H1 (cell line): ENCODE measurements around the gene FOXL3. TPM values are rescaled to one million over a fixed set of nuclear protein-coding genes. Genes with fewer than 3 reads are reported as not detected.

Source experiments
- GTF2F1 ChIP-seq: IDR thresholded peaks from 2 replicates; pipeline ENCODE4 v1.6.1; 2012; ENCODE audit warnings: low read depth, low read length, improper control_type of control experiment, borderline replicate concordance
- KDM5A ChIP-seq: fragments of 200-600 bp; IDR thresholded peaks from 2 replicates; pipeline ENCODE4 v1.7.1; 2012; ENCODE audit warnings: mild to moderate bottlenecking, low read length, inconsistent platforms, mixed read lengths
- RAD21 ChIP-seq, 2 experiments: IDR thresholded peaks in 1 of 2; conservative IDR thresholded peaks in 1 of 2; 2 replicates each; pipeline ENCODE4 v1.6.1; 2011; ENCODE audit warnings: low read depth in 2 of 2, low read length in 2 of 2, improper control_type of control experiment in 1 of 2, inconsistent platforms in 1 of 2, mild to moderate bottlenecking in 1 of 2, moderate library complexity in 1 of 2
- SIRT6 ChIP-seq: IDR thresholded peaks from one replicate; pipeline ENCODE4 v1.7.1; 2012; ENCODE audit warnings: low read length, inconsistent platforms
- SP2 ChIP-seq: IDR thresholded peaks from 2 replicates; pipeline ENCODE4 v1.6.1; 2012; ENCODE audit warnings: mild to moderate bottlenecking, low read length, inconsistent platforms
- TAF7 ChIP-seq: optimal IDR thresholded peaks from 2 replicates; pipeline ENCODE3; 2011; ENCODE audit warnings: low read depth, mild to moderate bottlenecking, inconsistent platforms, low read length, moderate library complexity, borderline replicate concordance
- polyA plus RNA-seq, 7 experiments: library from polyadenylated mRNA; depleted of rRNA in 3 of 7; stranded (reverse) in 5 of 7; unstranded in 2 of 7; fragments of >200 nt in 5 of 7; fragments of 200-250 nt in 2 of 7; gene quantifications; 1 replicate in 5 of 7; 2 replicates in 1 of 7; 4 replicates in 1 of 7; pipeline versions ENCODE4 v1.2.1 to v1.2.3, GENCODE V29; 2011 to 2013; ENCODE audit warnings: missing spikeins in 2 of 7, mixed read lengths in 2 of 7
- total RNA-seq: library from RNA; stranded (reverse); fragmentation: NEBNext Ultra II Directional; extraction: Animal tissue kit (Norgen Biotek cat#: 25700); gene quantifications from 2 replicates; pipeline ENCODE4 v1.2.1, GENCODE V29; 2021
- TF ChIP-seq, protein P1 (sequence below): fragments of 300-600 bp; sonication (generic); IDR thresholded peaks from 2 replicates; pipeline ENCODE4 v1.7.1; 2012; ENCODE audit warnings: low read length, moderate library complexity, mild to moderate bottlenecking, inconsistent platforms; ENCODE audit not compliant: insufficient replicate concordance
- TF ChIP-seq, protein P2 (sequence below), 3 experiments: IDR thresholded peaks; 1 replicate in 2 of 3; 2 replicates in 1 of 3; pipeline versions ENCODE4 v1.5.1 to v1.6.1; 2011; ENCODE audit warnings: low read length in 3 of 3, mild to moderate bottlenecking in 3 of 3, inconsistent platforms in 2 of 3, low read depth in 1 of 3, moderate library complexity in 1 of 3; ENCODE audit not compliant: insufficient read depth in 1 of 3; ENCODE audit errors: control extremely low read depth in 1 of 3

FOXL3 gene
- total and polyA plus RNA-seq, 2 of the 8 experiments (the other 6 are each of a cell fraction or from before 2014, with no cell fraction given): not detected

DNA sequence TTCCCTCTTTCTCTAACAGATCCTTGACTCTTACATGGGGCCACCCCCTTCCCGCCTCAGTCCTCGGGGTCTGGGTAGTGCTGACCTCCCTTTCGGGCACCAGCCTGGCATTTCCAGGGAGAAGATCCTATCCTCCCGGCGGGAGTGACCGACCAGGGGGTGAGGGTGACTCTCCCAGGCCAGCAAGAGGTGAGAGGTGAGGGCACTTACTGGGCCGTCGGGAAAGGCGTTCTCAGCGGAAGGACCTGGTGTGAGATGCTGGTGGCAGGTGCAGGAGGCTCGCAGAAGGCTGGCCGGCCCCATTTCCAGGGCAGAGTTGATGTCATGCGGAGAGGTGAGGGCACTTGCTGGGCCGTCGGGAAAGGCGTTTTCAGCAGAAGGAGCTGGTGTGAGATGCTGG is 4.2 kb upstream of the FOXL3 start (continued):
- TF ChIP-seq, protein P1, sequence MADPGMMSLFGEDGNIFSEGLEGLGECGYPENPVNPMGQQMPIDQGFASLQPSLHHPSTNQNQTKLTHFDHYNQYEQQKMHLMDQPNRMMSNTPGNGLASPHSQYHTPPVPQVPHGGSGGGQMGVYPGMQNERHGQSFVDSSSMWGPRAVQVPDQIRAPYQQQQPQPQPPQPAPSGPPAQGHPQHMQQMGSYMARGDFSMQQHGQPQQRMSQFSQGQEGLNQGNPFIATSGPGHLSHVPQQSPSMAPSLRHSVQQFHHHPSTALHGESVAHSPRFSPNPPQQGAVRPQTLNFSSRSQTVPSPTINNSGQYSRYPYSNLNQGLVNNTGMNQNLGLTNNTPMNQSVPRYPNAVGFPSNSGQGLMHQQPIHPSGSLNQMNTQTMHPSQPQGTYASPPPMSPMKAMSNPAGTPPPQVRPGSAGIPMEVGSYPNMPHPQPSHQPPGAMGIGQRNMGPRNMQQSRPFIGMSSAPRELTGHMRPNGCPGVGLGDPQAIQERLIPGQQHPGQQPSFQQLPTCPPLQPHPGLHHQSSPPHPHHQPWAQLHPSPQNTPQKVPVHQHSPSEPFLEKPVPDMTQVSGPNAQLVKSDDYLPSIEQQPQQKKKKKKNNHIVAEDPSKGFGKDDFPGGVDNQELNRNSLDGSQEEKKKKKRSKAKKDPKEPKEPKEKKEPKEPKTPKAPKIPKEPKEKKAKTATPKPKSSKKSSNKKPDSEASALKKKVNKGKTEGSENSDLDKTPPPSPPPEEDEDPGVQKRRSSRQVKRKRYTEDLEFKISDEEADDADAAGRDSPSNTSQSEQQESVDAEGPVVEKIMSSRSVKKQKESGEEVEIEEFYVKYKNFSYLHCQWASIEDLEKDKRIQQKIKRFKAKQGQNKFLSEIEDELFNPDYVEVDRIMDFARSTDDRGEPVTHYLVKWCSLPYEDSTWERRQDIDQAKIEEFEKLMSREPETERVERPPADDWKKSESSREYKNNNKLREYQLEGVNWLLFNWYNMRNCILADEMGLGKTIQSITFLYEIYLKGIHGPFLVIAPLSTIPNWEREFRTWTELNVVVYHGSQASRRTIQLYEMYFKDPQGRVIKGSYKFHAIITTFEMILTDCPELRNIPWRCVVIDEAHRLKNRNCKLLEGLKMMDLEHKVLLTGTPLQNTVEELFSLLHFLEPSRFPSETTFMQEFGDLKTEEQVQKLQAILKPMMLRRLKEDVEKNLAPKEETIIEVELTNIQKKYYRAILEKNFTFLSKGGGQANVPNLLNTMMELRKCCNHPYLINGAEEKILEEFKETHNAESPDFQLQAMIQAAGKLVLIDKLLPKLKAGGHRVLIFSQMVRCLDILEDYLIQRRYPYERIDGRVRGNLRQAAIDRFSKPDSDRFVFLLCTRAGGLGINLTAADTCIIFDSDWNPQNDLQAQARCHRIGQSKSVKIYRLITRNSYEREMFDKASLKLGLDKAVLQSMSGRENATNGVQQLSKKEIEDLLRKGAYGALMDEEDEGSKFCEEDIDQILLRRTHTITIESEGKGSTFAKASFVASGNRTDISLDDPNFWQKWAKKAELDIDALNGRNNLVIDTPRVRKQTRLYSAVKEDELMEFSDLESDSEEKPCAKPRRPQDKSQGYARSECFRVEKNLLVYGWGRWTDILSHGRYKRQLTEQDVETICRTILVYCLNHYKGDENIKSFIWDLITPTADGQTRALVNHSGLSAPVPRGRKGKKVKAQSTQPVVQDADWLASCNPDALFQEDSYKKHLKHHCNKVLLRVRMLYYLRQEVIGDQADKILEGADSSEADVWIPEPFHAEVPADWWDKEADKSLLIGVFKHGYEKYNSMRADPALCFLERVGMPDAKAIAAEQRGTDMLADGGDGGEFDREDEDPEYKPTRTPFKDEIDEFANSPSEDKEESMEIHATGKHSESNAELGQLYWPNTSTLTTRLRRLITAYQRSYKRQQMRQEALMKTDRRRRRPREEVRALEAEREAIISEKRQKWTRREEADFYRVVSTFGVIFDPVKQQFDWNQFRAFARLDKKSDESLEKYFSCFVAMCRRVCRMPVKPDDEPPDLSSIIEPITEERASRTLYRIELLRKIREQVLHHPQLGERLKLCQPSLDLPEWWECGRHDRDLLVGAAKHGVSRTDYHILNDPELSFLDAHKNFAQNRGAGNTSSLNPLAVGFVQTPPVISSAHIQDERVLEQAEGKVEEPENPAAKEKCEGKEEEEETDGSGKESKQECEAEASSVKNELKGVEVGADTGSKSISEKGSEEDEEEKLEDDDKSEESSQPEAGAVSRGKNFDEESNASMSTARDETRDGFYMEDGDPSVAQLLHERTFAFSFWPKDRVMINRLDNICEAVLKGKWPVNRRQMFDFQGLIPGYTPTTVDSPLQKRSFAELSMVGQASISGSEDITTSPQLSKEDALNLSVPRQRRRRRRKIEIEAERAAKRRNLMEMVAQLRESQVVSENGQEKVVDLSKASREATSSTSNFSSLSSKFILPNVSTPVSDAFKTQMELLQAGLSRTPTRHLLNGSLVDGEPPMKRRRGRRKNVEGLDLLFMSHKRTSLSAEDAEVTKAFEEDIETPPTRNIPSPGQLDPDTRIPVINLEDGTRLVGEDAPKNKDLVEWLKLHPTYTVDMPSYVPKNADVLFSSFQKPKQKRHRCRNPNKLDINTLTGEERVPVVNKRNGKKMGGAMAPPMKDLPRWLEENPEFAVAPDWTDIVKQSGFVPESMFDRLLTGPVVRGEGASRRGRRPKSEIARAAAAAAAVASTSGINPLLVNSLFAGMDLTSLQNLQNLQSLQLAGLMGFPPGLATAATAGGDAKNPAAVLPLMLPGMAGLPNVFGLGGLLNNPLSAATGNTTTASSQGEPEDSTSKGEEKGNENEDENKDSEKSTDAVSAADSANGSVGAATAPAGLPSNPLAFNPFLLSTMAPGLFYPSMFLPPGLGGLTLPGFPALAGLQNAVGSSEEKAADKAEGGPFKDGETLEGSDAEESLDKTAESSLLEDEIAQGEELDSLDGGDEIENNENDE: no peak
- TF ChIP-seq, protein P2, sequence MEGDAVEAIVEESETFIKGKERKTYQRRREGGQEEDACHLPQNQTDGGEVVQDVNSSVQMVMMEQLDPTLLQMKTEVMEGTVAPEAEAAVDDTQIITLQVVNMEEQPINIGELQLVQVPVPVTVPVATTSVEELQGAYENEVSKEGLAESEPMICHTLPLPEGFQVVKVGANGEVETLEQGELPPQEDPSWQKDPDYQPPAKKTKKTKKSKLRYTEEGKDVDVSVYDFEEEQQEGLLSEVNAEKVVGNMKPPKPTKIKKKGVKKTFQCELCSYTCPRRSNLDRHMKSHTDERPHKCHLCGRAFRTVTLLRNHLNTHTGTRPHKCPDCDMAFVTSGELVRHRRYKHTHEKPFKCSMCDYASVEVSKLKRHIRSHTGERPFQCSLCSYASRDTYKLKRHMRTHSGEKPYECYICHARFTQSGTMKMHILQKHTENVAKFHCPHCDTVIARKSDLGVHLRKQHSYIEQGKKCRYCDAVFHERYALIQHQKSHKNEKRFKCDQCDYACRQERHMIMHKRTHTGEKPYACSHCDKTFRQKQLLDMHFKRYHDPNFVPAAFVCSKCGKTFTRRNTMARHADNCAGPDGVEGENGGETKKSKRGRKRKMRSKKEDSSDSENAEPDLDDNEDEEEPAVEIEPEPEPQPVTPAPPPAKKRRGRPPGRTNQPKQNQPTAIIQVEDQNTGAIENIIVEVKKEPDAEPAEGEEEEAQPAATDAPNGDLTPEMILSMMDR (IDR thresholded peaks at IDR 0.05; ENCODE audit: control extremely low read depth in 1 of 3, insufficient read depth in 1 of 3, low read depth in 1 of 3, low read length in 3 of 3): no peak
- TF ChIP-seq SP2: no peak
- no peak for TF ChIP-seq RAD21 (IDR thresholded peaks at IDR 0.05 in 1 of 2, conservative IDR thresholded peaks at IDR 0.05 in 1 of 2; ENCODE audit: low read depth in 2 of 2, low read length in 2 of 2)
- TF ChIP-seq KDM5A: no peak
- no peak for TF ChIP-seq SIRT6
- no peak for TF ChIP-seq GTF2F1
- TF ChIP-seq TAF7: no peak
